Spinal cord (tissue), 10 donors: ENCODE results near the gene DIS3L2. TPM values are rescaled to one million over a fixed set of nuclear protein-coding genes. Genes with fewer than 3 reads are reported as not detected.

Experiments used
- DNase-seq, 6 donors: peaks; one replicate each; pipeline versions ENCODE4 v3.0.0 to v3.0.0-alpha.2; 2013 to 2015; ENCODE audit warnings: low spot score in 6 of 6, low read depth in 4 of 6
- H3K27ac ChIP-seq: one replicate; pipeline ENCODE4 v1.5.1; 2013; ENCODE audit warnings: low read depth, low read length, control low read depth
- H3K27me3 ChIP-seq: one replicate; pipeline ENCODE4 v1.6.1; 2013; ENCODE audit warnings: low read length; ENCODE audit not compliant: control insufficient read depth, insufficient read depth
- H3K36me3 ChIP-seq: one replicate; pipeline ENCODE4 v1.6.1; 2013; ENCODE audit warnings: low read length; ENCODE audit not compliant: control insufficient read depth, insufficient read depth
- H3K4me1 ChIP-seq: one replicate; pipeline ENCODE4 v1.6.1; 2013; ENCODE audit warnings: low read length; ENCODE audit not compliant: control insufficient read depth, insufficient read depth
- H3K4me3 ChIP-seq: one replicate; pipeline ENCODE4 v1.5.1; 2013; ENCODE audit warnings: low read depth, low read length, control low read depth
- H3K9me3 ChIP-seq: one replicate; pipeline ENCODE4 v1.6.1; 2013; ENCODE audit warnings: low read length; ENCODE audit not compliant: control insufficient read depth, insufficient read depth
- WGBS: methylation state at CpG from one replicate; pipeline ENCODE4 v1.1.5; 2013; ENCODE audit warnings: missing lambda C conversion rate; ENCODE audit not compliant: insufficient coverage; 5-methylcytosine and 5-hydroxymethylcytosine counted together
- polyA plus RNA-seq, 2 donors: library from polyadenylated mRNA; unstranded; fragments of 120-200 nt; gene quantifications; one replicate each; pipeline ENCODE4 v1.2.1, GENCODE V29; 2013; ENCODE audit not compliant: insufficient read length in 2 of 2
- total RNA-seq, 2 donors: library from RNA; depleted of rRNA in 1 of 2; stranded (reverse); fragments of 120-200 nt in 1 of 2; fragments of >200 nt in 1 of 2; gene quantifications; one replicate each; pipeline versions ENCODE4 v1.2.3 to v1.2.4, GENCODE V29; 2013 to 2014
- donor health status: healthy.

Gene DIS3L2
- total and polyA plus RNA-seq, 4 donors, result 29.8 to 37.2 (median 33.2) TPM

GRCh38 chr2:231934441-231935206, 26.9 kb upstream of the DIS3L2 start:
- Histone ChIP-seq H3K4me3 (no peak overlapping the region), H3K4me1 (peaks cover 17% of the 10 kb centered on the region), H3K36me3 (no peaks in the 10 kb centered on the region), H3K27ac (no peak overlapping the region), H3K27me3 (peaks cover 2% of the 10 kb centered on the region), H3K9me3 (no peaks in the 10 kb centered on the region)
- 75% methylated on average over 8 of the region's 8 CpGs for WGBS
- DNase-seq, result no peak

DNA sequence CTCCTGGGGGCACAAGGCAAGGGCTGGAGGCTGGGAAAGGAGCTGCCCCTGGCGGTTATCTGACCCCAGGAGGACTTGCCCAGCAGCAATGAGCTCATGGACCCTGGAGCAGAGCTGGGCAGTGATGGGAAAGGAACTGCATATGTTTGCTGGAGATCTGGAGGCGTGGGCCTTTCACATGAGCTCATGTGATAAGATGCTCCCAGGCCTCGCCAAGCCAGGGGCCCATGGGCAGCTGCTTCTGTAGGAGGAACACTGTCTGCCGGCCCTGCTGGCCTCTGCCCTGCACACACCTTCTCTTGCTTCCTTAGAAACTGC, 26.3 kb upstream of the DIS3L2 start:
- H3K9me3 ChIP-seq, result no peaks in the 10 kb centered on the region
- WGBS, result 75% methylated on average over 3 of the region's 4 CpGs
- H3K27me3 ChIP-seq, result peaks cover 2% of the 10 kb centered on the region
- H3K27ac ChIP-seq, result no peak overlapping the region
- no peak for DNase-seq
- H3K36me3 ChIP-seq, result no peaks in the 10 kb centered on the region
- H3K4me1 ChIP-seq, result peaks cover 11% of the 10 kb centered on the region
- H3K4me3 ChIP-seq, result no peak overlapping the region

DNA sequence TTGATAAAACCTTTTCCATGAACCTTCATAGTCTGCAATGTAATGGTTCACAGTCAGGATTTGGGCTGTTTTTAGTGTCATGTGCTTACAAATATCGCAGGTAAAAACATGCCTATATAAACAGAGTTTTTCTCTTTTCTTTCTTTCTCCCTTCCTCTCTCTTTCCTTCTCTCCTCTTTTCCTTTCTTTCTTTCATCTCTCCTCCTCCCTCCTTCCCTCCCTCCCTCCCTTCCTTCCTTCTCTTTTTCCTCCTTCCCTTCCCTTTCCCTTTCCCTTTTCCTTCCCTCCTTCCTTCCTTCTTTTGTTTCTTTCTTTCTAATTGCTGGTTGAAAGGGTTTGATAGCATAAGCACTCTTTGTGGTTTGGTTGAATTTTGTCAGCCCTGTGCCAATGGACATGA, 25.7 kb upstream of the DIS3L2 start:
- no peak for DNase-seq
- WGBS, result 100% methylated on average over 1 of the region's 1 CpG
- H3K36me3 ChIP-seq, result no peaks in the 10 kb centered on the region
- no peak overlapping the region for H3K27ac ChIP-seq
- H3K4me1 ChIP-seq, result peaks cover 10% of the 10 kb centered on the region
- no peaks in the 10 kb centered on the region for H3K9me3 ChIP-seq
- H3K27me3 ChIP-seq, result peaks cover under 1% of the 10 kb centered on the region
- H3K4me3 ChIP-seq, result no peak overlapping the region

- no peak overlapping the region for H3K27ac ChIP-seq
- WGBS, result 71% methylated on average over 1 of the region's 4 CpGs
- no peaks in the 10 kb centered on the region for H3K36me3 ChIP-seq
- no peaks in the 10 kb centered on the region for H3K27me3 ChIP-seq
- no peak overlapping the region for H3K4me3 ChIP-seq
- peaks cover 10% of the 10 kb centered on the region for H3K4me1 ChIP-seq
- H3K9me3 ChIP-seq, result no peaks in the 10 kb centered on the region
- no peak for DNase-seq
Measured at GRCh38 chr2:231936491-231936890, 25.0 kb upstream of the DIS3L2 start.

GRCh38 chr2:231937057-231937456, 24.5 kb upstream of the DIS3L2 start:
- Histone ChIP-seq H3K36me3 (no peaks in the 10 kb centered on the region), H3K27me3 (no peaks in the 10 kb centered on the region), H3K27ac (no peak overlapping the region), H3K4me1 (peaks cover 10% of the 10 kb centered on the region), H3K9me3 (no peaks in the 10 kb centered on the region), H3K4me3 (no peak overlapping the region)
- no peak for DNase-seq
- WGBS, result no CpG with 5 or more reads among the region's 7 CpGs

GRCh38 chr2:231939022-231939421, 22.5 kb upstream of the DIS3L2 start:
- H3K27ac ChIP-seq, result no peak overlapping the region
- H3K4me3 ChIP-seq, result no peak overlapping the region
- H3K9me3 ChIP-seq, result no peaks in the 10 kb centered on the region
- H3K36me3 ChIP-seq, result no peaks in the 10 kb centered on the region
- DNase-seq, result no peak
- H3K4me1 ChIP-seq, result peaks cover 1% of the 10 kb centered on the region
- no peaks in the 10 kb centered on the region for H3K27me3 ChIP-seq
- WGBS, result 94% methylated on average over 4 of the region's 4 CpGs

GRCh38 chr2:231940795-231941194, 20.7 kb upstream of the DIS3L2 start:
- Histone ChIP-seq H3K27me3 (no peaks in the 10 kb centered on the region), H3K4me3 (no peak overlapping the region), H3K9me3 (no peaks in the 10 kb centered on the region), H3K36me3 (no peaks in the 10 kb centered on the region), H3K27ac (no peak overlapping the region), H3K4me1 (no peaks in the 10 kb centered on the region)
- 63% methylated on average over 2 of the region's 3 CpGs for WGBS
- DNase-seq, result no peak

- no peak overlapping the region for H3K4me3 ChIP-seq
- no peak overlapping the region for H3K27ac ChIP-seq
- no peaks in the 10 kb centered on the region for H3K27me3 ChIP-seq
- H3K36me3 ChIP-seq, result no peaks in the 10 kb centered on the region
- DNase-seq, result no peak
- no peaks in the 10 kb centered on the region for H3K9me3 ChIP-seq
- no peaks in the 10 kb centered on the region for H3K4me1 ChIP-seq
- 91% methylated on average over 12 of the region's 12 CpGs for WGBS
Measured at GRCh38 chr2:231941673-231942072, 19.8 kb upstream of the DIS3L2 start.

DNA sequence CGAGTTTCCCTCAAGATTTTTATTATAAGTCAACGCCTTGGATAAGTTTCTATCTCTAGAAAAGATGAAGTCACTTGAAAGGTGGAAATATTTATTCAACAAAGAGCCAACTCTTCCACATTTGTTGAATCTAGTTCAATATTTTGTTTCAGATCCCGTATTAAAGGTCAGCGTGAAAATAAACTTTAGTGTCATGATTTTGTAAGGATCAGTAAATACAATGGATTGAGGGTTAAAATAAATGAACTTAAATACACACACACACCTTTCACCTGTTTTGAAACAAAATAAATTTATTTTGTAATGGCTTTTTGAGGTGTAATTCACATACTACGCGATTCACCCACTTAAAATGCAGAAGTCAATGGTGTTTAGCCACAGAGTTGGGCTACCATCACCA, 19.3 kb upstream of the DIS3L2 start:
- 90% methylated on average over 2 of the region's 6 CpGs for WGBS
- Histone ChIP-seq H3K27ac (no peak overlapping the region), H3K27me3 (no peaks in the 10 kb centered on the region), H3K36me3 (no peaks in the 10 kb centered on the region), H3K9me3 (no peaks in the 10 kb centered on the region), H3K4me1 (no peaks in the 10 kb centered on the region), H3K4me3 (no peak overlapping the region)
- DNase-seq, result no peak

GRCh38 chr2:231946241-231946814, 15.2 kb upstream of the DIS3L2 start:
- Histone ChIP-seq H3K27me3 (no peaks in the 10 kb centered on the region), H3K36me3 (no peaks in the 10 kb centered on the region), H3K27ac (no peak overlapping the region), H3K4me1 (no peaks in the 10 kb centered on the region), H3K9me3 (no peaks in the 10 kb centered on the region), H3K4me3 (no peak overlapping the region)
- WGBS, result 77% methylated on average over 11 of the region's 15 CpGs
- DNase-seq, result no peak
